Choroid plexus epithelial cell (primary cell): ENCODE results near the gene MAD1L1.

Experiments
- DNase-seq: peaks from one replicate; pipeline ENCODE4 v3.0.0-alpha.2; 2010; ENCODE audit warnings: low read depth
- H3K4me3 ChIP-seq: 2 replicates; pipeline ENCODE4 v1.5.1; 2011; ENCODE audit warnings: low read depth, mild to moderate bottlenecking, control low read depth, low read length, moderate library complexity
- TF ChIP-seq, protein P1 (sequence below): conservative IDR thresholded peaks from 2 replicates; pipeline ENCODE4 v1.5.1; 2011; ENCODE audit warnings: low read depth, mild to moderate bottlenecking, control low read depth, inconsistent platforms, low read length, moderate library complexity

The MAD1L1 gene

DNA sequence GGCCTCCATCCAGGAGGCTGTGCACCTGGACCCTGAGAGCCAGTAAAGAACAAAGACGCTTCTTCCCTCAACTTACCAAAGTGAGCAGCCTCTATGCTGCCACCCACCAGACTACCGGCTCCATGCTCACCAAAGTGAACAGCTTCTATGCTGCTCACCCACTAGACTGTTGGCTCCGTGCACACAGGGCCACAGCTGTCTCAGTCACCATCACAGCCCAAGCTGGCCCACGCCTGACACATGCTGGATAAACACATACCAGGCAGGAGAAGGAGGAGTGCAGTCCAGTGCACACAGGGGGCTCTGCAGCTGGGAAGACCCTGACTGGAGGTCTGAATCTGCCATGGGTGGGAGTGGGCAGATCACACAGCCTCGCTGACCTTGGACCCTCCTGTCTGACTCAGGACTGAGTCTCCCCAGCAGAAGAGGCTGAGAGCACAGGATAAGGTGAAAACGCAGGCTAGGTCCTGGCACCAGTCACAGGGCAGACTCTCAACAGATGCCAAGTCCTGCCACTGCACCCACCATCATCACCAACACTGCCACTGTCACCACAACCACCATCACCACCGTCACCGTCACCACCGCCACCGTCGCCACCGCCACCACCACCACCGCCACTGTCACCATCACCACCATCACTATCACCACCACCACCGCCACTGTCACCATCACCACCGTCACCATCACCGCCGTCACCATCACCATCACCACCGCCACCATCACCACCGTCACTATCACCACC is 130.9 kb downstream of the MAD1L1 start:
- no peak for DNase-seq
- no peak overlapping the region for H3K4me3 ChIP-seq
- TF ChIP-seq, protein P1, sequence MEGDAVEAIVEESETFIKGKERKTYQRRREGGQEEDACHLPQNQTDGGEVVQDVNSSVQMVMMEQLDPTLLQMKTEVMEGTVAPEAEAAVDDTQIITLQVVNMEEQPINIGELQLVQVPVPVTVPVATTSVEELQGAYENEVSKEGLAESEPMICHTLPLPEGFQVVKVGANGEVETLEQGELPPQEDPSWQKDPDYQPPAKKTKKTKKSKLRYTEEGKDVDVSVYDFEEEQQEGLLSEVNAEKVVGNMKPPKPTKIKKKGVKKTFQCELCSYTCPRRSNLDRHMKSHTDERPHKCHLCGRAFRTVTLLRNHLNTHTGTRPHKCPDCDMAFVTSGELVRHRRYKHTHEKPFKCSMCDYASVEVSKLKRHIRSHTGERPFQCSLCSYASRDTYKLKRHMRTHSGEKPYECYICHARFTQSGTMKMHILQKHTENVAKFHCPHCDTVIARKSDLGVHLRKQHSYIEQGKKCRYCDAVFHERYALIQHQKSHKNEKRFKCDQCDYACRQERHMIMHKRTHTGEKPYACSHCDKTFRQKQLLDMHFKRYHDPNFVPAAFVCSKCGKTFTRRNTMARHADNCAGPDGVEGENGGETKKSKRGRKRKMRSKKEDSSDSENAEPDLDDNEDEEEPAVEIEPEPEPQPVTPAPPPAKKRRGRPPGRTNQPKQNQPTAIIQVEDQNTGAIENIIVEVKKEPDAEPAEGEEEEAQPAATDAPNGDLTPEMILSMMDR: no peak

GRCh38 chr7:2100278-2101208 is 132.2 kb downstream of the MAD1L1 start:
- TF ChIP-seq, protein P1: no peak
- H3K4me3 ChIP-seq: no peak overlapping the region
- no peak for DNase-seq

GRCh38 chr7:2099048-2099957 is 133.4 kb downstream of the MAD1L1 start:
- TF ChIP-seq, protein P1: peak; percentile 58
- peak; percentile 40 for DNase-seq
- H3K4me3 ChIP-seq: no peak overlapping the region

GRCh38 chr7:2098496-2098895 is 134.2 kb downstream of the MAD1L1 start:
- TF ChIP-seq, protein P1: no peak
- no peak for DNase-seq
- H3K4me3 ChIP-seq: no peak overlapping the region

- TF ChIP-seq, protein P1: no peak
- no peak for DNase-seq
- no peak overlapping the region for H3K4me3 ChIP-seq
Observed at GRCh38 chr7:2098056-2098455, 134.7 kb downstream of the MAD1L1 start.

GRCh38 chr7:2097492-2097891 is 135.3 kb downstream of the MAD1L1 start:
- DNase-seq: no peak
- H3K4me3 ChIP-seq: no peak overlapping the region
- TF ChIP-seq, protein P1: no peak
